ENCODE measurements around the gene UGT1A6.
"Not testable (repeated sequence)": the region's sequence is repeated elsewhere in the genome, so short reads cannot be mapped to it uniquely, and the experiment has no call there.

Gene UGT1A6

GRCh38 chr2:233692648-233693047, at the start of gene UGT1A6:
UGT1A6 (plus strand) TSS chr2:233692890; CDS start chr2:233693005, 115 bp downstream.
- DNase-seq = no peak

- DNase-seq = no peak
These were observed 49.6 kb upstream of the UGT1A6 start for GRCh38 chr2:233643128-233643527.

- DNase-seq = not testable (repeated sequence)
These were observed 46.7 kb upstream of the UGT1A6 start for GRCh38 chr2:233646033-233646432.

- DNase-seq = no peak
These were observed 41.7 kb upstream of the UGT1A6 start for GRCh38 chr2:233650981-233651380.

- DNase-seq = no peak
These were observed 41.3 kb upstream of the UGT1A6 start for GRCh38 chr2:233651430-233651829.

GRCh38 chr2:233654501-233654900, 38.2 kb upstream of the UGT1A6 start:
- DNase-seq = no peak

- no peak for DNase-seq
These were observed 37.6 kb upstream of the UGT1A6 start for GRCh38 chr2:233655043-233655442.

GRCh38 chr2:233655943-233656342, 36.7 kb upstream of the UGT1A6 start:
- not testable (repeated sequence) for DNase-seq

GRCh38 chr2:233656443-233656842, 36.2 kb upstream of the UGT1A6 start:
- no peak for DNase-seq

GRCh38 chr2:233658610-233659009, 34.1 kb upstream of the UGT1A6 start:
- no peak for DNase-seq

- DNase-seq = no peak
These were observed 28.8 kb upstream of the UGT1A6 start for GRCh38 chr2:233663911-233664310.

- DNase-seq = no peak
These were observed 24.0 kb upstream of the UGT1A6 start for GRCh38 chr2:233668605-233669260.

- DNase-seq = no peak
These were observed 21.2 kb upstream of the UGT1A6 start, which contains the start of gene UGT1A9 for GRCh38 chr2:233671290-233672161. UGT1A9 (plus strand) TSS chr2:233671898; CDS start chr2:233671935, 37 bp downstream.

- DNase-seq = no peak
These were observed 19.8 kb upstream of the UGT1A6 start for GRCh38 chr2:233672886-233673285.

GRCh38 chr2:233673896-233674295, 18.8 kb upstream of the UGT1A6 start:
- DNase-seq = no peak

GRCh38 chr2:233674314-233674713, 18.4 kb upstream of the UGT1A6 start:
- no peak for DNase-seq

GRCh38 chr2:233674995-233675394, 17.7 kb upstream of the UGT1A6 start:
- DNase-seq = no peak

GRCh38 chr2:233676046-233676445, 16.6 kb upstream of the UGT1A6 start:
- DNase-seq = no peak

- no peak for DNase-seq
These were observed 13.5 kb upstream of the UGT1A6 start for GRCh38 chr2:233679196-233679595.

GRCh38 chr2:233680361-233681045, 12.2 kb upstream of the UGT1A6 start:
- no peak for DNase-seq

GRCh38 chr2:233681521-233682099, 11.1 kb upstream of the UGT1A6 start, which contains the start of gene UGT1A7:
UGT1A7 (plus strand) TSS chr2:233681901; CDS start chr2:233681938, 37 bp downstream.
- DNase-seq = no peak

GRCh38 chr2:233684640-233685039, 8.1 kb upstream of the UGT1A6 start:
- DNase-seq = no peak

GRCh38 chr2:233686928-233687327, 5.8 kb upstream of the UGT1A6 start:
- DNase-seq = no peak

Measured in stimulated activated CD4-positive, alpha-beta T cell treated with anti-CD3 and anti-CD28 coated beads, Interleukin-1b, Interleukin-23, amount 100 ng/mL, for 48 hours (primary cell).